A549 (cell line): Measurements from ENCODE around the gene GRAPL.
"Not testable (repeated sequence)": the region's sequence is repeated elsewhere in the genome, so short reads cannot be mapped to it uniquely, and the experiment has no call there.

Experiments
- BHLHE40 ChIP-seq: IDR thresholded peaks from 2 replicates; pipeline ENCODE4 v1.6.1; 2012; ENCODE audit warnings: low read depth, low read length, inconsistent platforms
- EP300 ChIP-seq, 2 experiments: fragments of >200 bp; sonication (Bioruptor Twin); formaldehyde crosslinking; IDR thresholded peaks; 2 replicates in 1 of 2; 3 replicates in 1 of 2; pipeline ENCODE4 v1.6.1; 2016 to 2017
- JUN ChIP-seq, 2 experiments: fragments of >200 bp; sonication (Bioruptor Twin); formaldehyde crosslinking; IDR thresholded peaks; 2 replicates in 1 of 2; 3 replicates in 1 of 2; pipeline ENCODE4 v1.6.1; 2016 to 2017
- NR3C1 ChIP-seq: fragments of >200 bp; sonication (Bioruptor Twin); formaldehyde crosslinking; IDR thresholded peaks from 3 replicates; pipeline ENCODE4 v1.6.1; 2017
- POLR2A ChIP-seq: IDR thresholded peaks from 2 replicates; pipeline ENCODE4 v1.6.1; 2012; ENCODE audit warnings: mild to moderate bottlenecking, low read length
- RFX5 ChIP-seq: fragments of 450-650 bp; IDR thresholded peaks from 2 replicates; pipeline ENCODE4 v1.7.1; 2014; ENCODE audit warnings: antibody characterized with exemption, mild to moderate bottlenecking, moderate library complexity
- TF ChIP-seq, protein P1 (sequence below): fragments of >200 bp; sonication (Bioruptor Twin); formaldehyde crosslinking; IDR thresholded peaks from 3 replicates; pipeline ENCODE4 v1.5.1; 2016
- TF ChIP-seq, protein P2 (sequence below): fragments of 200-600 bp; sonication (generic); IDR thresholded peaks from 2 replicates; pipeline ENCODE4 v1.6.1; 2016; ENCODE audit warnings: antibody characterized with exemption, mild to moderate bottlenecking, moderate library complexity

DNA sequence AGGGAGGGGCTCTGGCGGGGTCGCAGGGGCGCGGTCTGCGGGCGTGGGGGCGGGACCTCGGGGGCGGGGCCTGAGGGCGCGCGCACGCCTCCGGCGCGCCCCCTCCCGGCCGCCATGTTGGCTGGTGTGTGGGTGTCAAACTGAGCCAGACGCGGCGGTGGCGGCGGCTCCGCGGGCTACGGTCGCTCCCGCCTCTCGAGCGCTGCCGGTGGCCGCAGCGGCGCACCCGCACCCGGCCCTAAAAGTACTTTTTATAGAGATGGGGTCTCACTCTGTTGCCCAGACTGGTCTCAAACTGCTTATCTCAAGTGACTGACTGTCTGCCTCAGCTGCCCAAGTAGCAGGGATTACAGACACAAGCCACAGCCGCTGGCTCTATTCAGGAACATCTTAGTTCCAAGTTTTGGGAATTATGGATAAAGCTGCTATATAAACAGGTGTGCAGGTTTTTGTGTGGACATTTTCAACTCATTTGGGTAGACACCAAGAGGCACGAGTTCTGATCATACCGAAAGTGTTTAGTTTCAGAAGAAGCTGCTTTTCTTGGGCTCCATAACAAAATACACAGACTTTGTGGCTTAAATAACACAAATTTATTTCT is 16.2 kb upstream of the GRAPL start:
- peak in 1 of 2 experiments; percentile 56; a peak in 2 of 5 replicates for TF ChIP-seq JUN (IDR thresholded peaks at IDR 0.05)
- TF ChIP-seq POLR2A; BHLHE40; EP300 (IDR thresholded peaks at IDR 0.05); RFX5; NR3C1: not testable (repeated sequence)
- TF ChIP-seq, protein P1, sequence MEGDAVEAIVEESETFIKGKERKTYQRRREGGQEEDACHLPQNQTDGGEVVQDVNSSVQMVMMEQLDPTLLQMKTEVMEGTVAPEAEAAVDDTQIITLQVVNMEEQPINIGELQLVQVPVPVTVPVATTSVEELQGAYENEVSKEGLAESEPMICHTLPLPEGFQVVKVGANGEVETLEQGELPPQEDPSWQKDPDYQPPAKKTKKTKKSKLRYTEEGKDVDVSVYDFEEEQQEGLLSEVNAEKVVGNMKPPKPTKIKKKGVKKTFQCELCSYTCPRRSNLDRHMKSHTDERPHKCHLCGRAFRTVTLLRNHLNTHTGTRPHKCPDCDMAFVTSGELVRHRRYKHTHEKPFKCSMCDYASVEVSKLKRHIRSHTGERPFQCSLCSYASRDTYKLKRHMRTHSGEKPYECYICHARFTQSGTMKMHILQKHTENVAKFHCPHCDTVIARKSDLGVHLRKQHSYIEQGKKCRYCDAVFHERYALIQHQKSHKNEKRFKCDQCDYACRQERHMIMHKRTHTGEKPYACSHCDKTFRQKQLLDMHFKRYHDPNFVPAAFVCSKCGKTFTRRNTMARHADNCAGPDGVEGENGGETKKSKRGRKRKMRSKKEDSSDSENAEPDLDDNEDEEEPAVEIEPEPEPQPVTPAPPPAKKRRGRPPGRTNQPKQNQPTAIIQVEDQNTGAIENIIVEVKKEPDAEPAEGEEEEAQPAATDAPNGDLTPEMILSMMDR, result peak; percentile 38; the same call in 2 of the 3 replicates
- TF ChIP-seq, protein P2, sequence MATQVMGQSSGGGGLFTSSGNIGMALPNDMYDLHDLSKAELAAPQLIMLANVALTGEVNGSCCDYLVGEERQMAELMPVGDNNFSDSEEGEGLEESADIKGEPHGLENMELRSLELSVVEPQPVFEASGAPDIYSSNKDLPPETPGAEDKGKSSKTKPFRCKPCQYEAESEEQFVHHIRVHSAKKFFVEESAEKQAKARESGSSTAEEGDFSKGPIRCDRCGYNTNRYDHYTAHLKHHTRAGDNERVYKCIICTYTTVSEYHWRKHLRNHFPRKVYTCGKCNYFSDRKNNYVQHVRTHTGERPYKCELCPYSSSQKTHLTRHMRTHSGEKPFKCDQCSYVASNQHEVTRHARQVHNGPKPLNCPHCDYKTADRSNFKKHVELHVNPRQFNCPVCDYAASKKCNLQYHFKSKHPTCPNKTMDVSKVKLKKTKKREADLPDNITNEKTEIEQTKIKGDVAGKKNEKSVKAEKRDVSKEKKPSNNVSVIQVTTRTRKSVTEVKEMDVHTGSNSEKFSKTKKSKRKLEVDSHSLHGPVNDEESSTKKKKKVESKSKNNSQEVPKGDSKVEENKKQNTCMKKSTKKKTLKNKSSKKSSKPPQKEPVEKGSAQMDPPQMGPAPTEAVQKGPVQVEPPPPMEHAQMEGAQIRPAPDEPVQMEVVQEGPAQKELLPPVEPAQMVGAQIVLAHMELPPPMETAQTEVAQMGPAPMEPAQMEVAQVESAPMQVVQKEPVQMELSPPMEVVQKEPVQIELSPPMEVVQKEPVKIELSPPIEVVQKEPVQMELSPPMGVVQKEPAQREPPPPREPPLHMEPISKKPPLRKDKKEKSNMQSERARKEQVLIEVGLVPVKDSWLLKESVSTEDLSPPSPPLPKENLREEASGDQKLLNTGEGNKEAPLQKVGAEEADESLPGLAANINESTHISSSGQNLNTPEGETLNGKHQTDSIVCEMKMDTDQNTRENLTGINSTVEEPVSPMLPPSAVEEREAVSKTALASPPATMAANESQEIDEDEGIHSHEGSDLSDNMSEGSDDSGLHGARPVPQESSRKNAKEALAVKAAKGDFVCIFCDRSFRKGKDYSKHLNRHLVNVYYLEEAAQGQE, result not testable (repeated sequence)
